GM13977 (cell line): Measurements from ENCODE around the gene DPM3.

Experiments used
- DNase-seq: peaks from one replicate; pipeline ENCODE4 v3.0.0; 2012; ENCODE audit warnings: low spot score
- in situ Hi-C: fragments of 300-500 bp; cut with MboI; formaldehyde crosslinking; loops from one replicate; pipeline ENCODE4 v1.12.0; 2022; ENCODE audit warnings: low sequenced_read_pairs, low pct_unique_long_range_greater_than_20kb, mixed read lengths, inconsistent platforms; ENCODE audit not compliant: unreplicated experiment
- TF ChIP-seq, protein P1 (sequence below): IDR thresholded peaks from 2 replicates; pipeline ENCODE4 v1.5.1; 2012; ENCODE audit warnings: mild to moderate bottlenecking, control low read depth; ENCODE audit not compliant: insufficient read depth; ENCODE audit errors: extremely low read depth, missing control alignments

Gene DPM3

DNA sequence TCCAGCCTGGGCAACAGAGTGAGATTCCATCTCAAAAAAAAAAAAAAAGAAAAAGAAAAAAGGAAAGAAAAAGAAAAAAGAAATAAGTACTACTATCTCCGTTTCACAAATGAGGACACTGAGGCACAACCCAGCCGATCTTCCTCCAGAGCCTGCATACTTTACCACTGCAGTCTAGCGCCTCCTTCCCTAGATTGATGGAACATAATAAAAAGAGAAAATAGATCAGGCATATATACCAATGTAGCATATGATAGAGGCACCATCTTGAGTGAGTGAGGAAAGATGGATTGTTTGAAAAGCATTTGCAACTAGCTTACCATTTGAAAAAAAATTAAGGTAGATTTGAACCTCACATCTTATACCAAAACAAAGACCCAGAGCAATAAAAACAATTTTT, 5.2 kb upstream of the DPM3 start:
- in situ Hi-C loops = no loop called here
- TF ChIP-seq, protein P1, sequence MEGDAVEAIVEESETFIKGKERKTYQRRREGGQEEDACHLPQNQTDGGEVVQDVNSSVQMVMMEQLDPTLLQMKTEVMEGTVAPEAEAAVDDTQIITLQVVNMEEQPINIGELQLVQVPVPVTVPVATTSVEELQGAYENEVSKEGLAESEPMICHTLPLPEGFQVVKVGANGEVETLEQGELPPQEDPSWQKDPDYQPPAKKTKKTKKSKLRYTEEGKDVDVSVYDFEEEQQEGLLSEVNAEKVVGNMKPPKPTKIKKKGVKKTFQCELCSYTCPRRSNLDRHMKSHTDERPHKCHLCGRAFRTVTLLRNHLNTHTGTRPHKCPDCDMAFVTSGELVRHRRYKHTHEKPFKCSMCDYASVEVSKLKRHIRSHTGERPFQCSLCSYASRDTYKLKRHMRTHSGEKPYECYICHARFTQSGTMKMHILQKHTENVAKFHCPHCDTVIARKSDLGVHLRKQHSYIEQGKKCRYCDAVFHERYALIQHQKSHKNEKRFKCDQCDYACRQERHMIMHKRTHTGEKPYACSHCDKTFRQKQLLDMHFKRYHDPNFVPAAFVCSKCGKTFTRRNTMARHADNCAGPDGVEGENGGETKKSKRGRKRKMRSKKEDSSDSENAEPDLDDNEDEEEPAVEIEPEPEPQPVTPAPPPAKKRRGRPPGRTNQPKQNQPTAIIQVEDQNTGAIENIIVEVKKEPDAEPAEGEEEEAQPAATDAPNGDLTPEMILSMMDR = no peak
- no peak for DNase-seq

DNA sequence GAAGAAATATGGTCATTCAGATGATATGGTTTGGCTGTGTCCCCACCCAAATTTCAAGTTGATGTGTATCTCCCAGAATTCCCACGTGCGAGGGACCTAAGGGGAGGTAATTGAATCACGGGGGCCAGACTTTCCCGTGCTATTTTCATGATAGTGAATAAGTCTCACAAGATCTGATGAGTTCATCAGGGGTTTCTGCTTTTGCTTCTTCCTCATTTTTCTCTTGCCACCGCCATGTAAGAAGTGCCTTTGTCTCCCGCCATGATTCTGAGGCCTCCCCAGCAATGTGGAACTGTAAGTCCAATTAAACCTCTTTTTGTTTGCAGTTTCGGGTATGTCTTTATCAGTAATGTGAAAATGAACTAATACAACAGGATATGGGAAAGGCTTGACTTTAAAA, 1.4 kb upstream of the DPM3 start:
- in situ Hi-C loops = no loop called here
- no peak for DNase-seq
- TF ChIP-seq, protein P1 = no peak

DNA sequence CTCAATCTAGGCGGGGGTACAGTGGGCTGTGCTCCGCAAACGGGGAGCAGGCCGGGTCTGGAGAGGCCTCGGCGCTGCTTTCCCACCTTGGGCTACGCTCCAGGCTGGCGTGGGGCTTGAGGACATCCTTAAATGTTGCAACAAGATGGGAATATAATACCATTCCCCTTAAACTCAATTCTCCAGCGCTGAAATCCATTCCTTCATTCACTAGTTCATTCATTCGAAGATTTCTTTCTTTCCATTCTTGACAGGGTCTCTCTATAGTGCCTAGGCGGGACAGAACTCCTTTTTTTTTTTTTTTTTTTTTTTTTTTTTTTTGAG, 261 bp upstream of the DPM3 start:
- TF ChIP-seq, protein P1 = no peak
- in situ Hi-C loops = no loop called here

DNA sequence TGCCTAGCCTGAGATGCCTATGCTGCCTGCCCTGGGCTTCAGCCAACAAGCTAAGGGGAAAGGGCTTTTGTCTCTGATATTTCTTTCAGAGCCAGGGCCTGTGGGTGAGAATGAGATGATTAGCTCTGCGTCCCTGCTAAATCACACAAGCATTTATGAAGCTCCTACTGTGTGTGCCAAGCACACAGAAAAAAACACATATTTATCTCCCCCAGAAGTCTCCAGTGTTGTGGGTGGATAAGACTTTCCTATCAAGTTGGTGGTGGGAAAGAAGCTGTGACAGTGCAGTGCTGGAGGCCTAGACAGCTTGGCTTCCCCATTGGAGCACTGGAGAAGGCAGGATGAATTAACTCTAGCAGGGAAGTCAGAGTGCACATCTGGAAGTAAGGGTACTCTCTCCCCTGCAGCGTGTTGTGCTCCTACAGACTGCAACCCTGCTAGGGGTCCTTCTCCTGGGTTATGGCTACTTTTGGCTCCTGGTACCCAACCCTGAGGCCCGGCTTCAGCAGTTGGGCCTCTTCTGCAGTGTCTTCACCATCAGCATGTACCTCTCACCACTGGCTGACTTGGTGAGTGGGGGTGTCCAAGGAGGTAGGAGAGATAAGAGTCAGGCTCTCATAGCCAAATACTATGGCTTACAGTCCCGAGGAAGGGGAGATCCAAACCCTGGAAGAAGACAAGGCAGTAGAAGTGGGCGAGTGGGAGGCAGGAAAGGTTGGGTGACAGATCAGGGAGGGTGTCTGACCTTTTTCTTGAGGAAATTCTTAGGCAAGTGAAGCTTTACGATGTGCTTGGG, 3.0 kb downstream of the DPM3 start:
- DNase-seq = no peak
- in situ Hi-C loops = no loop called here
- TF ChIP-seq, protein P1 = no peak

More for the DNA sequence above, 261 bp upstream of the DPM3 start:
- no peak for DNase-seq

DNA sequence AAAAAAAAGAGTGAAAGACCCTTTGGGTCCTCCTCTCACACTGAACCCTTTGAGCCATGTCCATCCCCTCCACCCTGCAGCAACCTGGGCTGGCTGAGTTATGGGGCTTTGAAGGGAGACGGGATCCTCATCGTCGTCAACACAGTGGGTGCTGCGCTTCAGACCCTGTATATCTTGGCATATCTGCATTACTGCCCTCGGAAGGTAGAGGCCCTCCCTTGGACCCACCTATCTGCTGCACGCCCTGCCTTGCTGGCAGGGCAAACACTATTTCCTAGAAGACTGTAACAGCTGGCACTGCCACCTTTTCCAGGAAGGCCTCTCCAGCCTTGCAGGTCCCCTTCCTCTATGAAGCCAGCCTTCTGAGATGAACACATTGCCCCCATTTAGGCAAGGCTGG, 3.6 kb downstream of the DPM3 start:
- in situ Hi-C loops = no loop called here
- DNase-seq = no peak
- TF ChIP-seq, protein P1 = no peak

DNA sequence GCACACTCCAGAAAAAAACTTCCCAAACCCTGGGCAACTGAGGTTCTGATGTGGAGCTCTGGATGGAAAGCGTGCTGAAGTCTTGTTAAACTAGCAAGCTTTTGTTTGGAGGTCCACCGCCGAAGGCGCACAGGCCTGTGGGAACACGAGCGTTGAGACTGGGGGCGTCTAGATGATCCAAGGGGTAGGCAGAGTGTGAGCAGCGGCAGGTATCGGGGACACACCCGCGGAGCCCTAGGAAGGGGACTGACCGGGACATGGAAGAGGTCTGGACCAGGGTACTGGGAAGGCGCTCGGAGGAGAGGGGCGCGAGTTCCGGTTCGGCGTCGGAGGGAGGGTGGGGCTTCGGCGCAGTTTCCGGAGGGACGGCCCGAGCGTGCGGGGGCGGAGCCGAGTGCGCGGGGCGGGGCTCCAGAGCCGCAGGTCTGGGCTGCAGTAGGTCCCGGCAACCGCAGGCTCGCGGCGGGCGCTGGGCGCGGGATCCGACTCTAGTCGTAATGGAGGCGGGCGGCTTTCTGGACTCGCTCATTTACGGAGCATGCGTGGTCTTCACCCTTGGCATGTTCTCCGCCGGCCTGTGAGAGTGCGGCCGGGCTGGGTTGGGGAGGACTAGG, 4.8 kb downstream of the DPM3 start, which contains the start of gene SLC50A1:
TSS of gene SLC50A1 (plus strand) at position 438 of the 614 bp plus-strand sequence. CDS start at position 498, 60 bp downstream.
- in situ Hi-C loops = no loop called here
- TF ChIP-seq, protein P1 = no peak
- DNase-seq = peak; percentile 96
